Prostate gland (tissue), 2 donors: Measurements from ENCODE around the gene IL3RA. TPM values are rescaled to one million over a fixed set of nuclear protein-coding genes. Genes with fewer than 3 reads are reported as not detected.

Source experiments
- DNase-seq: peaks from one replicate; pipeline ENCODE4 v3.0.0-alpha.2; 2019; ENCODE audit warnings: low spot score
- H3K27ac ChIP-seq, 2 donors: fragments of 200-600 bp; sonication (generic); 2 replicates each; pipeline ENCODE4 v1.5.1; 2017 to 2019
- H3K27me3 ChIP-seq: fragments of 200-600 bp; sonication (generic); replicated peaks from 2 replicates; pipeline ENCODE4 v1.5.1; 2019; ENCODE audit not compliant: insufficient read depth
- H3K36me3 ChIP-seq, 2 donors: fragments of 200-600 bp; sonication (generic); 1 replicate in 1 of 2; 2 replicates in 1 of 2; pipeline versions ENCODE4 v1.5.1 to v1.8.1; 2017 to 2019
- H3K4me1 ChIP-seq: fragments of 200-600 bp; sonication (generic); replicated peaks from 2 replicates; pipeline ENCODE4 v1.5.1; 2019
- H3K4me3 ChIP-seq, 2 donors: fragments of 200-600 bp; sonication (generic); 2 replicates each; pipeline ENCODE4 v1.5.1; 2017 to 2019
- H3K9me3 ChIP-seq: fragments of 200-600 bp; sonication (generic); 2 replicates; pipeline ENCODE4 v1.5.1; 2017
- CTCF ChIP-seq, 4 experiments: fragments of 200-600 bp in 2 of 4; fragments of 450-650 bp in 2 of 4; sonication (generic) in 2 of 4; IDR thresholded peaks; 1 replicate in 3 of 4; 2 replicates in 1 of 4; pipeline ENCODE4 v1.5.1; 2016 to 2019; ENCODE audit warnings: antibody characterized with exemption in 4 of 4, mild to moderate bottlenecking in 2 of 4, moderate library complexity in 2 of 4
- POLR2A ChIP-seq: fragments of 450-650 bp; IDR thresholded peaks from one replicate; pipeline ENCODE4 v1.6.1; 2016; ENCODE audit warnings: antibody characterized with exemption, mild to moderate bottlenecking
- POLR2AphosphoS5 ChIP-seq: sonication (generic); formaldehyde crosslinking; IDR thresholded peaks from one replicate; pipeline ENCODE4 v1.6.1; 2017; ENCODE audit warnings: antibody characterized with exemption
- WGBS: methylation state at CpG from one replicate; pipeline ENCODE4 v1.1.5; 2018; 5-methylcytosine and 5-hydroxymethylcytosine counted together
- intact Hi-C: fragments of 100-400 bp; cut with DNase I; formaldehyde crosslinking; loops from one replicate; pipeline ENCODE4 v1.14.2; 2022
- total RNA-seq, 2 donors: library from RNA; depleted of rRNA; stranded (reverse); fragments of >200 nt; gene quantifications; one replicate each; pipeline ENCODE4 v1.1.0, GENCODE V29; 2016

Gene IL3RA
- total RNA-seq, 2 donors from 2014 or later: 3.3 to 7.2 TPM

GRCh38 chrX:1378306-1378759 lies 41.7 kb downstream of the IL3RA start:
- Histone ChIP-seq H3K4me1 (no peaks in the 10 kb centered on the region), H3K27ac (no peak overlapping the region), H3K9me3 (no peaks in the 10 kb centered on the region), H3K27me3 (no peaks in the 10 kb centered on the region), H3K36me3 (no peaks in the 10 kb centered on the region), H3K4me3 (no peak overlapping the region)
- TF ChIP-seq CTCF (IDR thresholded peaks at IDR 0.05): no peak
- TF ChIP-seq POLR2A: no peak
- TF ChIP-seq POLR2AphosphoS5: no peak
- intact Hi-C loops: no loop called here
- 87% methylated on average over 24 of the region's 24 CpGs for WGBS
- no peak for DNase-seq

GRCh38 chrX:1380672-1381233 lies 44.2 kb downstream of the IL3RA start:
- Histone ChIP-seq H3K27me3 (no peaks in the 10 kb centered on the region), H3K9me3 (no peaks in the 10 kb centered on the region), H3K27ac (no peak overlapping the region), H3K36me3 (peaks cover 5 to 8% of the 10 kb centered on the region in 2 donors), H3K4me3 (no peak overlapping the region), H3K4me1 (no peaks in the 10 kb centered on the region)
- intact Hi-C loops: no loop called here
- DNase-seq: no peak
- no peak for TF ChIP-seq POLR2A
- TF ChIP-seq POLR2AphosphoS5: no peak
- no peak for TF ChIP-seq CTCF (IDR thresholded peaks at IDR 0.05)
- WGBS: 52% methylated on average over 19 of the region's 20 CpGs

GRCh38 chrX:1384658-1385252 lies 48.2 kb downstream of the IL3RA start:
- intact Hi-C loops: no loop called here
- H3K4me3 ChIP-seq: no peak overlapping the region
- H3K9me3 ChIP-seq: no peaks in the 10 kb centered on the region
- no peak for DNase-seq
- H3K36me3 ChIP-seq: peaks cover 34 to 45% of the 10 kb centered on the region in 2 donors
- no peaks in the 10 kb centered on the region for H3K4me1 ChIP-seq
- no peaks in the 10 kb centered on the region for H3K27me3 ChIP-seq
- WGBS: 88% methylated on average over 18 of the region's 18 CpGs
- TF ChIP-seq POLR2A (no peak), CTCF (IDR thresholded peaks at IDR 0.05) (no peak), POLR2AphosphoS5 (no peak)
- H3K27ac ChIP-seq: no peak overlapping the region

GRCh38 chrX:1385253-1386223 lies 49.0 kb downstream of the IL3RA start:
- H3K9me3 ChIP-seq: no peaks in the 10 kb centered on the region
- H3K4me1 ChIP-seq: peaks cover 4% of the 10 kb centered on the region
- peaks cover 34 to 53% of the 10 kb centered on the region in 2 donors for H3K36me3 ChIP-seq
- no peaks in the 10 kb centered on the region for H3K27me3 ChIP-seq
- no peak overlapping the region for H3K4me3 ChIP-seq
- DNase-seq: no peak
- intact Hi-C loops: no loop called here
- 95% methylated on average over 36 of the region's 36 CpGs for WGBS
- TF ChIP-seq POLR2AphosphoS5 (no peak), CTCF (IDR thresholded peaks at IDR 0.05) (no peak), POLR2A (no peak)
- H3K27ac ChIP-seq: no peak overlapping the region
